Measurements from ENCODE around the gene HADHA.
A peak's percentile ranks its signal among the peaks of the same experiment; 100 is the strongest.
"Not testable (repeated sequence)": the region's sequence is repeated elsewhere in the genome, so short reads cannot be mapped to it uniquely, and the experiment has no call there.

The HADHA gene

DNA sequence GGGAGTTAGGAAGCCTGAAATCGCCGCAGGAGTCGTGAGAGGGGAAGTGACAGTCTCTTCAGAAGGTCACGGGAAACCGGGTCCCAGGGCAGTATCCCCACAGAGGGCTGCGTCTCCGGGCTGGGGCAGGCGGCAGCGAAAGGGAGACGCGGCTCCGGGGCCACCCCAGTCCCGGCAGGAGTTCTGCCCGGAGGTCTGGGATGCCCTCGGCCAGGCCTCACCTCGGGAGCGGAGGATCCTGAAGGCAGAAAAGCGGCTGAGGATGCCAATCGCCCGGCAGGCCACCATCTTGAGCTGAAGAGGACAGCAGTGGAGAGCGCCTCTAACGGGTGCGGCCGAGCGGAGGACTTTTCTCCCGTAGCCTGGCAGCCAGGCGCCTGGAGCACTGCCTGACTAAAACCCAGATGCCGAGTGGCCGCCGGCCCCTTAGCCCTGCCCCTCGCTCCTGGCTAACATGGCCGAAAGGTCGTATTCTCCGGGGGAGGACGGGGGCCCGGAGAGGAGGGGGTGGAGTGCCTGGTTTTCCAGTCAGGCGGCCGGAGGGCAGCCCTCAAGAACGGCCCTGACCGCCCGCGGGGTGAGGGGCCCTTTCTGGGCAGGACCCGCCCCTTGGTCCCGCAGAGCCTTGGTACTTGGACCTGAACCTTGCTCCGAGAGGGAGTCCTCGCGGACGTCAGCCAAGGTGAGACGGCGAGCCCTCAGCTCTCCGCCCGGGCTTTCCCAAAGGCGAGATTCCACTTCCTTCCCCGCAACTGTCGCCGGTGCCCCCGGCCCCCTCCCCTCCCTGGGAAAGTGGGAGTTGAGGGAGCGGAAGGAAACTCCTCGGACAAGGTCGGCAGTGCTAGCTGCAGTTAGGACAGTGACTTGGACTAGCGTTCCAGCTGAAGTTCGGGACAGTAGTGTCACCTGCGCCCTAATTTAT lies at the start of gene HADHA, which contains the start of gene HADHB:
Gene HADHA (minus strand): TSS at position 324 of the 922 bp plus-strand sequence. CDS start 36 bp downstream, at position 288.
Gene HADHB (plus strand): TSS at position 631 of the 922 bp plus-strand sequence. CDS start 9,316 bp downstream, outside the sequence.
- DNase-seq (ENCODE audit: low read depth): peak; percentile 77

DNA sequence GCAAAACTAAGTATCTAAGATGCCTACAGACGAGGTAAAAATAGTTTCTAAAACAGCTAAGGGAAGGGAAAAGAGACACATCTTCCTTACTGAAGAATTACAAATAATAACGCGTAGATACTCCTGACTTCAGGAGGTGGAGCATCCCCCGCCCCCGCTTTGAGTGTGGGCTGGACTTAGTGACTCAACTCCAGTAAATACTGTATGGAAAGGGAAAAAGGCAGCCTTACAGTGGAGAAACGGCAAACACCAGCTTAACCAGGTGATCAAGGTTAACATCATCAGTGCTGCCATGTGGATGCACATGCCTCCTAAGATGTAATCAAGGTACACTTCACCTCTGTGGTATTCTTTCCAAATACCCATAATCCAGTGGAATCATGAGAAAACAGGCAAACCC lies 48.2 kb upstream of the HADHA start:
- no peak for DNase-seq (ENCODE audit: low read depth)

DNA sequence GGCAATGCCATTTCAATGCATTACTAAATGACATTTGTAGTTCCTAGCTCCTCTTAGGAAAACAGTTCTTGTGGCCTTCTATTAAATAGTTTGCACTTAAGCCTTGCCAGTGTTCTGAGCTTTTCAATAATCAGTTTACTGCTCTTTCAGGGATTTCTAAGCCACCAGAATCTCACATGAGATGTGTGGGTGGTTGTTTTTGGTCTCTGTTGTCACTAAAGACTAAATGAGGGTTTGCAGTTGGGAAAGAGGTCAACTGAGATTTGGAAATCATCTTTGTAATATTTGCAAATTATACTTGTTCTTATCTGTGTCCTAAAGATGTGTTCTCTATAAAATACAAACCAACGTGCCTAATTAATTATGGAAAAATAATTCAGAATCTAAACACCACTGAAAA lies 45.6 kb upstream of the HADHA start:
- no peak for DNase-seq (ENCODE audit: low read depth)

DNA sequence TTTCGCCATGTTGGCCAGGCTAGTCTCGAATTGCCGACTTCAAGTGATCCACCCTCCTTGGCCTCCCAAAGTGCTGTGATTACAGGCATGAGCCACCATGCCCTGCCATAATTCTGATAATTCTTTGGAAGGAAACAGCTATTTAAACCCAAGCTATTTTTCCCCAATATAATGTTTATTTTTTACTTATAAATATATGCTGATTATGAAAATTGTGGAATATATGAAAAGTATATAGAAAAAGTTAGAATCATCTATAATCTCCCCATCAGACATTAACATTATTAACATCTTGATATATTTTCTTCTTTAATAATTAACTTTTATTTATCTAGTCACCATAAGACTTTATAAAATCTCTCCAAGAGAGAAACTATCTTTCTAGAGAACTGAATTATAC lies 41.5 kb upstream of the HADHA start:
- no peak for DNase-seq (ENCODE audit: low read depth)

DNA sequence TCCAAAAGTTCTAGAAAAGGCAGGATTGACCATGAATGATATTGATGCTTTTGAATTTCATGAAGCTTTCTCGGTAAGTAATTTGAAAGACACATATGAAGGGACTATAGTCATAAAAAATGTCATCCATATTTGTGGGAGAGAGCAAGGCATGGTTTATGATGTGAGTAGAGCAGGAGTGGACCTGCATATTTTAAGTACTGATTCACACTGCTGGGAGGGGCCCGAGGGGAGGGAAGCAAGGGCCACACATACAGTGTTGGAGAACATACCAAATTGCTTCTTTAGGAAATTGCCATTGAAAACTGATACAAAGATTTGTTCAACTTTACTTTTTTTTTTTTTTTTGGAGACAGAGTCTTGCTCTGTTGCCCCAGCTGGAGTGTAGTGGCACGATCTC lies 39.7 kb upstream of the HADHA start:
- no peak for DNase-seq (ENCODE audit: low read depth)

DNA sequence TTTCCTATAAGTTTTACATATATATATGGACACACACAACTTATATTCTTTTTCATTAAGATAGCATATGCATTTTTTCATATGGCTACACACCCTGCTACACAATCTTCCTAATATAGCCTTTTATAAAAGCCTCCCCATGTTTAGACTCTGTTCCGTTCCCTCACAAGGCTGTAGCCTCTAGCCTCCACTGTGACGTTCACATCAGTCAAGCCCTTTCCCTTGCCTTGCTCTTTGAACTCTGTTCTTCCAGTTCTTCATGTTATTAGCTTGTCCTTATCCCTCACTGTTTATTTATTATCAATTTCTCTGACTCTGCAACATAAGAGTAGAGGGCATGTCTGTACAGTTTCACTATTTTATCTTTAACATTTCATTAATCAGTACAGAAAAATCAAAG lies 39.2 kb upstream of the HADHA start:
- no peak for DNase-seq (ENCODE audit: low read depth)

DNA sequence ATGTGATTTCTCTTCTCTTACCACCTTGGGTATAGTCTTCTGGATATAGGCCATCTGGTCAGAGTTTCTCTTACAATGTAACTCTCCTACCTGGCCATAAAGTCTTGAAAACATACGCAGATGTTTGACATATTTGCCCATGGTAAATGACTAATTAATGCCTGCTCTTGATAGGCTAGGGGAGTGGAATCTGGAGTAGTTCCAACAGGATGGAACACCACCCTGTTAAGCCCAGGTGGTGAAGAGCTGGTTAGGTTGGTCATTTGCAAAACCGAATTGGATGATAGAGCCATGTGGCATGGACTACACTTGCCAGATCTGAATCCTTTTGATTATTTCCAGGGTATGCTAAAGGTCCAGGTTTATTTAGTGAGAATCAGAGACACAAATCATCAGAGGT lies 36.8 kb upstream of the HADHA start:
- no peak for DNase-seq (ENCODE audit: low read depth)

DNA sequence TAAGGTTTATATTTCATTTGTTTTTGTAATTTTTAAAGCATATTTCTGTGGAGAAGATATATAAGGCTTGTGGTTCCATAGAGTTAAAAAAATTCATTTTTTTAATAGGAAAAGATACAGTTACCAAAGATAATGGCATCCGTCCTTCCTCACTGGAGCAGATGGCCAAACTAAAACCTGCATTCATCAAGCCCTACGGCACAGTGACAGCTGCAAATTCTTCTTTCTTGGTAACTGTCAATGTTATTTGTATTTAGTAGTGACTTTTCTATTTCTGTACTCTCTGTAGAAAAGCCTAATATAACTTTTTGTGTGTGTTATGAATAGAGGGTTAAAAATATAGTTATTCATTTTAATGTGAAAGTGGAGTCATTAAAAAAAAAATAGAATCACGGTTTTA lies 35.5 kb upstream of the HADHA start:
- no peak for DNase-seq (ENCODE audit: low read depth)

DNA sequence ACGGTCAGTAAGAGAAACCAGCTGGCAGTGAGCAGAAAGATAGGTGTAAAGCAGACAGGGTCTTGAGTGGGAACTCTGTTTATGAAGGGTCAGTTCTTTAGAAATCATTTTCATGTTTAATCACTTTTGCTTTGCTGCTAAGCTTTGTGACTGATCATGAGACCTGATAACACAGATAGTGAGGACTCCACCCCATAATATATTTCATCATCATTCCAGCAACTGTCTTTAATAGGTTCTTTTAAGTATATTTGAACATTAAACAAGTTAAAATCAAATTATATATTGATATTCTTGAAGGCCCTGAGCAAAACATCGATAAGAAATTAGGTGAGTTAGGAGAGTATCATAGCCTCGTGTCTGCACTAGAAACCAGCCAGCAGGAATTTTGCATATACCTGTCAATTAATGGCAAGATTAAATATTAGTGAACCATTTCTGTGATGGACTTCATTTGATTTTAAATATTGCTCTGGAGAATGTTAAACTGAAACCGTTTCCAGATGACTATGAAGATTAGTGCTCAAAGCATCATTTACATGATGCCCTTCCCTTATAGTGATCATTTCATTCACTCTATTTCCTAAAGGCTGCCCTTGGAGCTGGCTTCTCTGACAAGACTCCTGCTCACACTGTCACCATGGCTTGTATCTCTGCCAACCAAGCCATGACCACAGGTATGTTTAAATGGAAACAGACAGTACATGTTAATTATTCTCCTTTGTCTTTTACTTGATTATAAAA lies 32.2 kb upstream of the HADHA start:
- DNase-seq (ENCODE audit: low read depth): no peak

DNA sequence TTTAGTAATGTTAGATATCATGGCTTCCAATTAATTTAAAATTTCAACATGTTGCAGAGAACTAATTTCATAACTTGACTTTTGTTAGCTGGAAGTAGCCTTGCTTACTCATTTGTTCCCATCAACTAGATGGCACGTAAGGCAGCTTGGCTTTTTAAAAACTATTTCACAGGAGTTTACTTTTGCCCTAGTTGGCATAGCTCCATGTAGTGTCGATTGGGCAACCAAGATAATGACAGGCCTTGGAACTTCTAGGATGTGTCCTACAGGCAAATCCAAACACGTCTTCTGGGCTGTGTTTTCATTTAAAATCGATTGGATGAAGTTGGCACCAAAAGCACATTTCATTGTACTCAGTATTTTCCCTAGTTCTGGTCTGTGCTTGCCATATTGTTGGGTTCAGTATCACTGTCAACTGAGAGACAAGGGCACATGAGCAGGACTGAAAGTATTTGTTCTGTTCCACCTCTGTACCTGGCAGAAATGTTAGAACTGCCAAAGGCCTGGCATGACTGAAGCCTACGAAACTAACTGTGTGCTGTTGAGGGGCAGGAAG lies 29.7 kb upstream of the HADHA start:
- DNase-seq (ENCODE audit: low read depth): no peak

DNA sequence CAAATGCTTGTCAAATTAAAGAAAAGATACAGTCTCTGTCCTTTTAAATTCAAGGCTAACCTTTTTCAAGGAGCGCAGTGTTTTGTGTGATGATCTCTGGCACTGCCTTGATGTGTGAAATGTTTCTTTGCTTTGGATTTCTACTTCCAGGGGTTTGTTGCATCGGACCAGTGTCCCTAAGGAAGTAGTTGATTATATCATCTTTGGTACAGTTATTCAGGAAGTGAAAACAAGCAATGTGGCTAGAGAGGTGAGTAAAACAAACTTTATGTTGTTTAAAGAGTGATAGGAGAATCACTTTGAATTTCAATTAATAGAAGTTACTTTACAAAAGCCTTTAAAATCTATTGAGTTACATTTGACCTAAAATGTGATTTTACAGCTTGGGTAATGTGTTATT lies 29.1 kb upstream of the HADHA start:
- DNase-seq (ENCODE audit: low read depth): no peak

DNA sequence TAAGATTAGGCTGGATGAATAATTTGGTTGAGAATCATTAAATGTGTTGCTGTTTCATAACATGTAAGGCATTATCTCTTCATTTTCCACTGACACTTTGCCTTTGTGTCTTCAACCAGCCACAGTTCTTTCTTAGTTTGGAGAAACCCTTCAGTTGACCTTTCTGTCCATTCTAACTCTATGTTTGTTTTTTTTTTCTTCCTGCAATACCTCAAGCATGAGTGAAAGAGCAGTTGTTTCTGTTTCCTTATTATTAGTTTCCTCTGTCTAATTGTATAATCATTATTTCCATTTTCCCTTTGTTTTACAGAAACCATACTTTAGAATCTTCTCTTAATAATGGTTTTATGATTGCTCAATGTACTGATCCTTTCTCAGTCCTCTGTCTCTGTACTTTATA lies 25.9 kb upstream of the HADHA start:
- no peak for DNase-seq (ENCODE audit: low read depth)

DNA sequence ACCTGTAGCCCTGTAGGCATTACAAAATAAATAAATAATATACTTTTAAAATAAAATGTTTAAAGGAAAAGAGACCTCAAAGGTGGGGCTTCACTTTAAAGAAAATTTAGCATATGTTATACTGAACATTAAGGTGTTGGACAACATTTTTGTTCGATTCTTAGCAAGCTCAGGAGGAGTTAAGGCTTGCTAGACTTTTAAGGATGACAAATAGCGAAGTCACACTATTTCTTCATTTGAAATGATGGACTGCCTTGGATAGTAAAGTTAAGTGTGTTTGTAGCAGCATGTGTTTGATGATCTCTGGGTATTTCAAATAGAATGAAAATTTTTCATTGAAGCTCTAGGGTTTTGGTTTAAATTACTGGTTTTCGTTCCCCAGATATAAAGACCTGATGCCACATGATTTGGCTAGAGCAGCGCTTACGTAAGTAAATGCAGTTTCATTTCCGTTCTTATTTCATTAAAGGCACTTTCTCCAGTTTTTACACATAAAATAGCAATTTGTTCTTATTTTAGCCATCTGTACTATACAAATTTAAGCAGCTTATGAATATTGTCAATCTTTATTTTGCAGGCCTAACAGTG lies 25.2 kb upstream of the HADHA start:
- DNase-seq (ENCODE audit: low read depth): no peak

DNA sequence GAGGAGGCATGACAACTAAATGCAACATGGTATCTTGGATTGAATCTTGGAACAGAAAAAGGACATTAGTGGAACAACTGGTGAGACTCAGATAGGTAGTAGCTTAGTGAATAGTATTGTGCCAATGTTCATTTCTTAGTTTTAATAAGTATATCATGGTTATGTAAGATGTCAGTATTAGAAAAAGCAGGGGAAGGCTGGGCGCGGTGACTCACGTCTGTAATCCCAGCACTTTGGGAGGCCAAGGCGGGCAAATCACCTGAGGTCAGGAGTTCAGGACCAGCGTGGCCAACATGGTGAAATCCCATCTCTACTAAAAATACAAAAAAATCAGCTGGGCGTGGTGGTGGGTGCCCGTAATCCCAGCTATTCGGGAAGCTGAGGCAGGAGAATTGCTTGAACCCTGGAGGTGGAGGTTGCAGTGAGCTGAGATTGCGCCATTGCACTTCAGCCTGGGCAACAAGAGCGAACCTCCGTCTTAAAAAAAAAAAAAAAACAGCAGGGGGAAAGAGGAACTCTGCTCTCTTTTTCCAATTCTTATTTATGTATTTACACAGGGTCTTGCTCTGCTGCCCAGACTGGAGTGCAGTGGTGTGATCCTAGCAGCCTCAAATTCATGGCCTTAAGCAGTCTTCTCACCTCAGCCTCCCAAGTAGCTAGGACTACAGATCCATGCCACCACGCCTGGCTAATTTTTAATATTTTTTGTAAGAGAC lies 24.4 kb upstream of the HADHA start:
- not testable (repeated sequence) for DNase-seq (ENCODE audit: low read depth)

DNA sequence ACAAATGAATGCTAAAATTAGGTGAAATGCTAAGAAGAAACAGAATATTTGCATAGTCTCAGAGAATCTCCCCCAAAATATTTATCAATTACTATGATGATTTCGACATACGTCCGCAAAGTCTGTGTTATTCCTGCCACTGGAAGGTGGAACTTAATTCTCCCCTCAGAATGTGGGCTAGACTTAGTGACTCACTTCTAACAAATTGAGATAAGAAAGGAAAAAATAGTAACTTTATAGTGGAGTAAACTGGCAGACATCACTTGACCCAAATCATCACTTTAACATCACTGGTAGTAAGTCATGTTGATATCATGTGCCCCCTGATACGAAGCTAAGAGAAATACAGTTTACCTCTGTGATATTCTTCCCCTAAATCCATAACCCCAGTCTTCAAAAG lies 23.8 kb upstream of the HADHA start:
- no peak for DNase-seq (ENCODE audit: low read depth)

DNA sequence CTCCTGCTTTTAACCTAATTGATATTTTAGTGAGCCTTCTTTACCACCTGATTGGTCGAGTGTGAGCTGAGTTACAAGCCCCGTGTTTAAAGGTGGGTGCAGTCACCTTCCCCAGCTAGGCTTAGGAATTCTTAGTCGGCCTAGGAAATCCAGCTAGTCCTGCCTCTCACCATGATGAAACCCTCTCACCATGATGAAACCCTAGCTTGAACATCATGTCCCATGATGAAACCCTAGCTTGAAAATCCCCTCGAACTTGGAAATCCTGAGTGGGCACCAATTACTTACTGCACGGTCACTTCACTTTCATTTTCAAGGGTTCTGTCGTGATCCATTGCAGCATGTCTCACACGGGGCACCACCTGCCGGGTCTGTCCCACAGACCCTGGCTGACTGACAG lies 14.4 kb upstream of the HADHA start:
- DNase-seq (ENCODE audit: low read depth): not testable (repeated sequence)

DNA sequence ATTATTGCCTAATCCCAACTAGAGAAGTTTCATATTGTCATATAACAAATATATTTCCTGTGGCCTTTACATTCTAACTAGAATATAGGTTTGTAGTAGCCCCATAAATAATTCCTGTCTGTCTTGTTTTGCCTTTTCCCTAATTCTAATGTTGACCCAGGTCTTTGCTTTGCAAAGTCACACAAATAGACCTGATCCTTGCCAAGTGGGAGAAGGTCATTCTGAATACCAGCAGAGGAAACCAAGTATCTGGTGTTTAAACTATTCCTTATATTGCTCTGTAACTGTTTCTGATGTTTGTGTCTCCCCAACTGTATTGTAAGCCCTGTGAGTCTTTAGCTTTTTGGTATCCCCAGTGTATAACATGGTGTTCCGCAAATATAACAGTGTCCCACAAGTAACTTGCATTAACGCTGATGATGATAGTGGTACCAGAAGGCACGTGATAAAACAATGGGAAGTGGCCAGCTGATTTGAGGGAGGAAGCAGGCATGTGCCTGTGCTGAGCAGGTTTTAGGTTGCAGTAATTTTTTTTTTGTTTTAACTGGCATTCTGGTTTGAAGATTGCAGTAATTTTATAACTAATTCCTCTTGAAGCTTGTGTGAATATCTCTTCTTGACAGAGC lies 11.4 kb upstream of the HADHA start:
- no peak for DNase-seq (ENCODE audit: low read depth)

DNA sequence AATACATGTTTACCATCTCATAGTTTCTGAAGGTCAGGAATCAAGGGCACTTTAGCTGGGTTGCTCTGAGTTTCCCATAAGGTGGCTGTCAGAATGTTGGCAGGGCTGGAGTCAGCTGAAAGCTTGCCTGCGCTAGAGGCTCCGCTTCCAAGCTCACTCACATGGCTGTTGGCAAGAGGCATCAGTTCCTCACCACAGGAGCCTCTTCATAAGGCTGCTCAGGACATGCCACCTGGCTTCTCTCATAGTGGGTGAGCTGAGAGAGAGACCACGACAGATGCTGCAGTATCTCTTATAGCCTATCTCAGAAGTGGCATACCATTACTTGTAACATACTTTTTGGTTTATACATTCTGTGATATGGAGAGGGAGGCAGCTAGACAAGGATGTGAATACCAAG lies 7.5 kb upstream of the HADHA start:
- DNase-seq (ENCODE audit: low read depth): no peak

DNA sequence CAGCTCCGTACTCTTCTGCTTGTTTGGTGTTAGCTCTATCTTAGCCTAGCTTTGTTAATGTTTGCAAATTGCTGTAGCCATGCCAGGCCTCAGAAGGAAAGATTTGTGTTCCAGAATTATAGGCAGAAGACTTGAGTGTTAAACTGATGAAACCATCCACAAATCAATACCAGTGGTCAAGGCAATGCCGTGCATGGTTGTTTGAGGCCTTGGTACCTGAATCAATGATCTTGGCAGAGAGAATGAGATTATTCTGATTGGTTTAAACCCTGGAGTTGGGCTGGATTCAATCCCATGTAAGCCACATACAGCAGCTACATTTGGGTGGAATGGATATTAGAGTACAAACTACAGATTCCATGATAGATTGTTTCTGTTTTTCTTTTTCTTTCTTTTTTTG lies 5.2 kb upstream of the HADHA start:
- DNase-seq (ENCODE audit: low read depth): no peak

DNA sequence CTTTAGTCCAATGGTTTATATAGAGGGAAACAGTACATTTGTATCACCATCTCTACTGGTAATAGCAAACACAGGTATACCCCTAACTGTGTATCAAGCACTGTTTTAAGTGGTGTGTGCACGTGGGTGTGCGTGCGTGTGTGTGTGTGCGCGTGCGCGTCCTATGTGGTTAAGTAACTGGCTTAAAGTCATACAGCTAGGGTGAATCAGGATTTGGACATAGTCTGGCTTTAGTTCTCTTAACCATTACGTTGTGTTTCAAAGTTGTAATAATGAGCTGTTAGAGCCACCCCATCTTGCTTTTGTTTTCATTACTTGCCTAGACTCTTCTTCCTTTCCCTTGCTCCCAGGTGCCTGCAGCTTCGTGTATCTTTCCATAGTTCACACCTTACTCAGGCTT lies 2.4 kb upstream of the HADHA start:
- no peak for DNase-seq (ENCODE audit: low read depth)

DNA sequence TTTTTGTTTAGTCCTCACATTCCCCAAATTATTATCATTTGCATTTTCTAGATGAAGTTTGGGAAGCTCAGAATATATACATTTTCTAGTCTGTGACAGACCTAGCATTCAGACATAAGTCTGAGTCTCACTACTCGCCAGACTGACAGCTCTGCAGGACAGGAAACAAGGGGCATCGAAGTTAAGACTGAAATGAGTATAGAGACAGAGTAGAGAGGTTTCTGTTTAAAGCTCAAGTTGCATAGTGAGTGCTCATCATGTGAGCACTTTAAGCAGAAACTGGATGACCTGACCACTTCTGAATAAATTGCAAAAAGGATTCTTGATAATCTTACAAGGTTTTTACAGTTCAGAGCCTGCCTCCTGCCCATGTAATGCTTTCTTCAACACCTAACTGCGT lies 1.4 kb upstream of the HADHA start:
- no peak for DNase-seq (ENCODE audit: low read depth)
